T47D (cell line): Measurements from ENCODE around the gene TAF4B.
"Not testable (repeated sequence)": the region's sequence is repeated elsewhere in the genome, so short reads cannot be mapped to it uniquely, and the experiment has no call there.

Experiments used
- DNase-seq, 2 experiments: peaks; one replicate each; pipeline versions ENCODE4 v3.0.0 to v3.0.0-alpha.2; 2011 to 2012; ENCODE audit warnings: low read depth in 1 of 2, low spot score in 1 of 2
- JUND ChIP-seq: IDR thresholded peaks from 2 replicates; pipeline ENCODE4 v1.6.1; 2012; ENCODE audit warnings: low read depth
- in situ Hi-C: cut with HindIII; loops from 2 replicates; pipeline ENCODE4 v1.10.0; 2016; ENCODE audit warnings: low sequenced_read_pairs, low pct_unique_long_range_greater_than_20kb

TAF4B gene

DNA sequence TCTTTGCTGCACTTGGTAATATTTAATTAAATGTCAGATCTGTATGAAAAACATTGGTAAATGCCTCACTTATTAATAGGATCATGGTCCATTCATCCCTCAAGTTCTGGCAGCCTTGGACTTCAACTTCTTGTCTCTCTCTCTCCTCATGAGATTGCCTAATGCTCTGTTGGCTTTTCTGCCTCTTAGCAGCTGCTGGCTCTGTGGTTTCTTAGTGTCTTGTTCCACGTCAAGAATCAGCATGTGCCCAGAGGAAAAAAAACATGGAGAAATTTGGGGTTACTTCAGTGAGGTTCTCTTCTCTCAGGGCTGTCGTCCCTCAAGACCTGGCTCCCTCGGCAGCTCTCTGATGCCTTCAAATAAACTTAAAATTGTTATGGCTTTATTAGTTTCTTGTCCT lies 75.4 kb downstream of the TAF4B start:
- no peak for DNase-seq
- in situ Hi-C loops = no loop called here
- no peak for TF ChIP-seq JUND

DNA sequence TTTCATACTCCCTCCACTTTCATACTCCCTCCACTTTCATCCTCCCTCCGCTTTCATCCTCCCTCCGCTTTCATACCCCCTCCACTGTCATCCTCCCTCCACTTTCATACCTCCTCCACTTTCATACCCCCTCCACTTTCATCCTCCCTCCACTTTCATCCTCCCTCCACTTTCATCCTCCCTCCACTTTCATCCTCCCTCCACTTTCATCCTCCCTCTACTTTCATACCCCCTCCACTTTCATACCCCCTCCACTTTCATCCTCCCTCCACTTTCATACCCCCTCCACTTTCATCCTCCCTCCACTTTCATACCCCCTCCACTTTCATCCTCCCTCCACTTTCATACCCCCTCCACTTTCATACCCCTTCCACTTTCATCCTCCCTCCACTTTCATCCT lies 77.0 kb downstream of the TAF4B start:
- in situ Hi-C loops, DNase-seq: not testable (repeated sequence)

DNA sequence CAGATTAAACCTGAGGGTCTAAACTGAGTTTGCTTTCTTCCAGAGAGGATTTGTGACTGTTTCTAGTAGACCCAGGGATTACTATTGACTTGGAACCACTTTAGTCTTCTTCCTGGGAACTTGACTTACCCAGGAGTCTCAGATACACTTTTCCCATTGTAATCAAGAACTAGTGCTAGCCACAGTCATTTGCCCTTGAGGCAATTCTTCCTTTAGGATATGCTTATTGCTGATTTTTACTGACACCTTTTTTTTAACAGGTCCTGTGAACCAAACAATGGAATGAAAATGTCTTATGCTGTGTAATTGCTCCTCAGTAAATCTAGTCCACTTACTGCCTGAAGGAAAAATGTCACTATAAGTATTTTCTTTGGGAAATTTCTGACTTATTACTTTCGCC lies 78.3 kb downstream of the TAF4B start:
- DNase-seq = no peak
- in situ Hi-C loops = no loop called here
- no peak for TF ChIP-seq JUND

DNA sequence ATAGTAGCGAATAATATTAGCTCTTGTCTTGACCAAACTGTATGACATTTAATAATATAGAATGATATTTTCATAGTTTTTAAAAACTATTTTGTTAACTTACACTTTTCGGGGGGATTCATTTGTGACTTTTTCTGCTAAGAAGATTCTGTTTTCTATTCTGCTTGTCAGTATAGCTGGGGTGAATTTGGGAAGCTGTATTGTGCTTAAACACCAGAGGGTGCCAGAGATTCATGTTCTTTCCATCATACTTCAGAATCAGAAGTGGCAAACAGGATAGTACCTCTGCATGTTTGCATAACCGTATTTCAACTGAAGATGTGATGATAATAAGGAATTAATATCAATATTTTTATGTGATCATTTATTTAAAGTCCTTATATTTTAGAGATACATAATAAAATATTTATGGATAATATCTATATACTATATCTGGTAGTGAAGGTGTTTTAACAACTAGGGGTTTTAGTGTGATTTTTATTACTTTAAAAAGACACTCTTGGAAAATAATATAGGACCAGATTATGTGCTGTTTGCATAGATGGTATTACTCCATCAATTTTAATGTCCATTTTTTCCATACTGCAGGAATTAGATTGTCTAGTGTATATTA lies 81.0 kb downstream of the TAF4B start:
- in situ Hi-C loops = no loop called here
- TF ChIP-seq JUND = no peak

DNA sequence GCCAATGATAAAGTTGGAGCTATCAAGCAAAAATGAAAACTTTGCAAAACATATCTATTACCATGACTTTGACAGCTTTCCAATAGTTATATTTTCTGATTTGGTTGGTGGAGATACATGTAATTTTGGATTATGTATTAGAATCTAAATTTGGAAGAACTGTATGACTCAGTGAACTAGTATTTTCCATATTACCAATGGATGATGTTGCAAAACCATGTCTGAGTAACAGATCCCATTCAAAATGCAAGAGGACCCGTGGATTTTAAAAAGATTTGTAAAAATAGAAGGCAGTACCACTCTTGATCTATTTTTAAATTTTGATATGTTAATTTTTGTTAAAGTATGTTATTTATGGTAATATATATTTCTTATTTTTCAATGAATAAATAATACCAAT lies 83.0 kb downstream of the TAF4B start:
- DNase-seq = no peak
- TF ChIP-seq JUND = no peak
- in situ Hi-C loops = no loop called here

More for the DNA sequence above, 81.0 kb downstream of the TAF4B start:
- DNase-seq = peak; percentile 11 to 65

DNA sequence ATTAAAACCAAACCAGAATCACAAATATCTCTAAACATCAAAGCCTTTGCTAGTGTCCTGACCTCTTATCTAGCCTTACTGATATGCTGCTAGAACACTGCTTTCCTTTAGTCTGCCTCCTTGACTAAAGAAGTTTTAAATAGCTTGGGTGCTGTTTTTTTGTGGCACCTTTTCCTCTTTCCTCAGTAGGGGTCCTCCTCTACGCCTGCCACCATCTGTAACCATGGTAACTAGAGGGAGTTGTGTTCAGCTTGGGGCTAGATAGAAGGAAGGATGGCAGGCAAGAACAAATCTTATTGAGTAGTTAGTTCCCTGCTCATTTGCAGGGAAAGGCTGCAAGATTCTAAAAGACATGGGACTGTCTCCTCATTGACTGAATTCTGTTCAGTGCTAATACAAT lies 86.0 kb downstream of the TAF4B start:
- no peak for DNase-seq
- no peak for TF ChIP-seq JUND
- in situ Hi-C loops = no loop called here

DNA sequence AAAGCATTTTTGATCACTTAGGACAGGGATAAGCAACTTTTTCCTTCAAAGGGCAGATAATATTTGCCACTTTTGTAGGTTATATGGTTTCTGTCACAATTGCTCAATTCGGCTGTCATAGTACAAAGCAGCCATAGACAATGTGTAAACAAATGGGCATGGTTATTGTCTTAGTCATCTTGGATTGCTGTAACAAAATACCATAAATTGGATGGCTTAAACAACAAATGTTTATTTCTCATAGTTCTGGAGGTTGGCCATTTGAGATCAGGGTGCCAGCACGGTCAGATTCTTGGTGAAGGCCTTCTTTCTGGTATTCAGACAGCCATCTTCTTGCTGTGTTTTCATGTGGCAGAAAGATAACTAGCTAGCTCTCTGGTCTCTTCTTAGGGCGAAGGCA lies 91.2 kb downstream of the TAF4B start:
- in situ Hi-C loops = no loop called here
- no peak for DNase-seq
- TF ChIP-seq JUND = no peak

DNA sequence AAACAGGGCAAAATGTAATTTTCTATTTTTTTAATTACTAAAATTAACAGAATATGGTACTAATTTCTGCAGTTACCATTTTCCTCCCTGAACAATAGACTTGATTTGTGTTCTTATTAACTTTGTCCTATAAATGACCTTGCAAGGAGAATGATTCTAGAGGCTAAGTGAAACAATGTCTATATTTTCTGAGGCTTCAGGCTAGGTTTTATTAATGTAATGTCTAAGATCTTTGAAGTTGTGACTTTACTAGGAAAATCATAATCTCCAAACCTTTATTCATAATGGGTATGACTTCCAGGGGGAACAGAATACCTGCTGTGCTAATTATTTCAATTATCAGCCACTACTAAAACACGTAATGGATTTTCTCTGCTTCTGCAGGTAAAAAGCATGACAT lies 94.4 kb downstream of the TAF4B start:
- in situ Hi-C loops = no loop called here
- no peak for TF ChIP-seq JUND
- no peak for DNase-seq

DNA sequence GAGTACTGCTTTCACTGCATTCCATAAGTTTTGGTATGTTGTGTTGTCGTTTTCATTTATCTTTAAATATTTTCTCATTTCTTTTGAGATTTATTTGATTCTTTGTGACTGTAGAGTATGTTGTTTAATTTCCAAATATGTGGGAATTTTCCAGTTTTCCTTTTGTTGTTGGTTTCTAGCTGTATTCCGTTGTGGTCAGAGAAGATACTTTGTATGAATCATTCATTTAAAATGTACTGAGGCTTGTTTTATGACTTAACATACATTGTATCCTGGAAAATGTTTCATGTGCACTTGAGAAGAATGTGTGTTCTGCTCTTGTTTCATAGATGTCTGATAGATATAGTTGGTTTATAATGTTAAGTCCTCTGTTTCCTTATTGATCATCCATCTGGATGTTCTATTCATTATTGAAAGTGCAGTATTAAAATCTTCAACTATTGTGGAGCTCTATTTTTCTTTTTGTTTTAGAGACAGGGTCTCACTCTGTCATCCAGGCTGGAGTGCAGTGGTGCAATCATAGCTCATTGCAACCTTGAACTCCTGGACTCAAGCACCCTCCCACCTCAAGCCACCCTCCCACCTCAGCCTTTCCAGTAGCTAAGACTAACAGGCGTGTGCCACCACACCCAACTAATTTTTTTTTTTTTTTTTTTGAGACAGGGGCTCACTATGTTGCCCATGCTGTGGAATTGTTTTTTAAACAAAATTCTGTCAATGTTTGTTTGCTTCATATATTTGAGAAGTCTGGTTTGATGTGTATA lies 96.8 kb downstream of the TAF4B start:
- in situ Hi-C loops = no loop called here
- no peak for TF ChIP-seq JUND
- no peak for DNase-seq

DNA sequence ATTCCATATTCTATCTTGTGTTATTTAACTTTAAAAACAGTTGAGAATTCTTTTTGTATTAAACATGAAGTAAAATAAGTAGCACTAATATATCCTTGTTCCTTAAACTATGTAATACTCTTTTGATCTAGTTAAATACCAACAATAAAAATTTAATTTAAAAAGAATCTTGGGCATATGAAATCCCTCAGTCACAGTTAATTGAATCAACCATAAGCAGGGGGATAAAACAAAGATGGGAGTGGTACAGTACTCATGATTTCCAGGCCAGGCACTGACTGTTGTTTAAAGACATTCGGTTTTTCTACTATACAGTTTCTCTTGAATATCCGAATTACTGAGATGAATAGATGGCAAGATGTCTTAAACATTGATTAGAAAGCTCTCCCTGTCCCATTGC lies 99.5 kb downstream of the TAF4B start:
- TF ChIP-seq JUND = no peak
- DNase-seq = no peak
- in situ Hi-C loops = no loop called here

DNA sequence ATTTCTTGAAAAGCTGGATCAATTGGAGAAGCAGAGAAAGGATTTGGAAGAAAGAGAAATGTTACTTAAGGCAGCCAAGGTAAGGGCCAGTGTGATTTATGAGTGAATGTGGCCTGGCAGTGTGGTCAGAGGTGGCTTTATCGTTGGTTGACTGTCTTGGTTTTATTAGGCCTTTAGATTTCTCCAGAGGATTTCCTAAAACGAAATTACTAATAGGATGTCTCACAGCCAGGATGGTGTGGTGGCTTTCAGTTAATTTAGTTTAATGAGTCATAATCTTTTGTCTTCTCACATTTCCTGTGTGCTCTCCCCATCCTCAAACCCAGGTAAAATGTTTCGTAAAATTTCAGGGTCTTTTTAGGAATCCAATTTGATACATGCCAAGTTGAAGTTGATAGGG lies 100.8 kb downstream of the TAF4B start:
- DNase-seq = no peak
- TF ChIP-seq JUND = no peak
- in situ Hi-C loops = no loop called here

DNA sequence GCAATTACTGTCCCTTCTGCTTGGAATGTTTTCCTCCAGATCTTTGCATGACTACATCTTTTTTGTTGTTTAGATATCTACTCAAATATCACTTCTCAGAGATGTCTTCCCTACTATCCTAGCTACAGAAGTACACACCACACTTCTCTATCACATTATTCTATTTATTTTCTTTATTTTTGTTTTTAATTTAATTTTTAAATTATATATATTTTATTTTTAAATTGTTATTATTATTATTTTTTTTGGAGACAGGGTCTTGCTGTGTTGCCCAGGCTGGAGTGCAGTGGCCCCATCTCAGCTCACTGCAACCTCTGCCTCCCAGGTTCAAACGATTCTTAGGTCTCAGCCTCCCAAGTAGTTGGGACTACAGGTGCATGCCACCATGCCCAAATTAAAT lies 106.7 kb downstream of the TAF4B start:
- TF ChIP-seq JUND = no peak
- in situ Hi-C loops = no loop called here
- DNase-seq = no peak

DNA sequence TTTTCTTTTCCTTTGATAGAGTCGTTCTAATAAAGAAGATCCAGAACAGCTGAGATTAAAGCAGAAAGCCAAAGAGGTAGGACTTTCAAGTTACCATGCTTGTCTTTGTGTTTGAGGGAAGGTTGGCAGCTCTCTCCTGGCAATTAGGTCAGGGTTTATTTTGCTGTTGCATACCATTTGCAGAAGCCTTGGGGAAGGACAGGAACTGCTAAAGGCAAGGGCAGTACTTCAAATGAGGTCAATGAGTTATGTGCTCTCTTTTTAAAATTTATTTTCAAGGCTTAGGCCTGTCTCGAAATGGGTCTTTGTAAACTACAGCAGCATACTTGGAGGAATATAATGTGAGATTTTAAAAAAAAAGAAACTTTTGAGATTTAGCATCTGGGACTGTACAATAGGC lies 108.9 kb downstream of the TAF4B start:
- no peak for TF ChIP-seq JUND
- DNase-seq = peak; percentile 4 to 69
- in situ Hi-C loops = no loop called here
